GM18507 (cell line): ENCODE results near the gene MSL1.

Experiments
- DNase-seq: peaks from one replicate; pipeline ENCODE4 v3.0.0; 2011; ENCODE audit warnings: low read depth; ENCODE audit not compliant: insufficient read length; ENCODE audit errors: extremely low spot score
- FAIRE-seq: peaks from 2 replicates; lab custom pipeline; 2011; peaks lifted over from hg19 to GRCh38; lab: Jason Lieb, UNC

MSL1 gene

DNA sequence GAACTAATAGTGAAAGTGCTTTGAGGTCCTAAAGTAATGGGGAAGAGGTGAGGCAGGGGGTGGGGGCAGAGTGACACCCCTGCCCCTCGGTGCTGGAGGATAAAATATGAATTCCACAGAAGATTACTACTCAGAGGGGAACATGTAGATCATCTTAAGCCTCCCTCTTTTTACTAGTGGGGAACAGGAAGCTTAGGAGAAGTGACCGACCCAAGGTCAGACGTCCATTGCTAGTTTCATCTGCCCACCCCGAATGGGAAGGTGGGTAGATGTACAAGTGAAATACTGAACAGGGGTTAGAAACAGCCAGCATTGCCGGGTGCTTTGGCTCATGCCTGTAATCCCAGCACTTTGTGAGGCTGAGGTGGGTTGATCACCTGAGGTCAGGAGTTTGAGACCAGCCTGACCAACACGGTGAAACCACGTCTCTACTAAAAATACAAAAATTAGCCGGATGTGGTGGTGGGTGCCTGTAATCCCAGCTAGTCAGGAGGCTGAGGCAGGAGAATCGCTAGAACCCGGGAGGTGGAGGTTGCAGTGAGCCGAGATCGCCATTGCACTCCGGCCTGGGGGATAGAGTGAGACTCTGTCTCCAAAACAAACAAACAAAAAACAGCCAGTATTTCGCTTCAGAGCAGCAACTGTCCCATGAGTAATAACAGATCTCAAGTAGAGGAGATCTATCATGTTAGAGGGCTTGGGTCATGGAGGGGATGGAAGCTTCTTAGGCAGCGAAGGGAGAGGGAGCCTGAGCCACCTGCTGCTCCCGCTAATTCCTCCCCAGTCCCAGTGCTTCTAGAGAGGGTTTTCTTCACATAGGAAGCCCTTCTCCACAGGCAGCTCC is 20.2 kb upstream of the MSL1 start:
- DNase-seq (no peak), FAIRE-seq (no peak)

DNA sequence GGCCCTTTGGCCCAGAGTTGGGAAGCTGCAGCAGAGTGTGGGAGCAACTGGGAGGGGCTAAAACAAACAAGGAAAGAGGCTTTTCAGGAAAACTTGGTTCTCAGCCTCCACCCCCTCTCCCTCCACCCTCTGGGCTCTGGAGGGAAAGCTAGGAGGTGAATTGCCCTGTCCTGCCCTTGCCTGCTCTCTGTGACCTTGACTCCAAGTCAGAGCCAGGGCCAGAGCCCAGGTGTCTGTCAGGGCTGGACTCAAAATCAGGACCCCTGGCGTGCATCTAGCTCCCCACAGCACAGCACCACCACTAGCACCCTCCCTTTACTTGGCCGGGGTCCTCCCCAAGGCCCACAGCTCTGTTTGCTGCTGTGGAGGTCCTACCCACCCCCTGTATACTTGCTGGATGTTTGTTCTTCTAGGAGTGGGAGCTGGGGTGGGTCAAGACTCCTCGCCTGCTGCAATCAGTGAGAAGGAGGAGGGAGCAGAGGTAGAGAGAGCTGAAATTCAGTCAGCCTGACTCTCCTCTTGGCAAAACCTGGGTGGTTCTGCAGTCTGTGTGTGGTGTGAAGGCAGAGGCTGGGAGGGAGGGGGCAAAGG is 18.6 kb upstream of the MSL1 start:
- DNase-seq (no peak), FAIRE-seq (no peak)

DNA sequence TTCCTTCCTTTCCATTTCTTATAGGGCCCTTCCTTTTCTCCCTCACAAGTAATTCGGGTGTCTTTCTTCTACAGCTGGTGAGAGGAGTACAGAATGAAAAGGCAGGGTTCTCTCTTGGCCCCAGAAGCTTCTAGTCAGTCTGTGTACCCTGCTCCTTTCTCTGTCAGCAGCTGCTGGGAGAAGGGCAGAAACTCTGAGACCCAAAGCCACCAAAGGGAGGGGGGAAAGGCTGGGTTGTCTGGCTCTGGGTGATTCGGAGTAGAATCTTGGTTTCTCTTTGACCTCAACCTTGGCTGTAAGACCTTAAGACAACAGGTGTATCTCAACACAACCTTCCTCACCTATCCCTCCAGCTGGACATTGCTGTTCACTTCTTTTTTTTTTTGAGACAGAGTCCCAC is 18.1 kb upstream of the MSL1 start:
- no peak for FAIRE-seq
- no peak for DNase-seq

DNA sequence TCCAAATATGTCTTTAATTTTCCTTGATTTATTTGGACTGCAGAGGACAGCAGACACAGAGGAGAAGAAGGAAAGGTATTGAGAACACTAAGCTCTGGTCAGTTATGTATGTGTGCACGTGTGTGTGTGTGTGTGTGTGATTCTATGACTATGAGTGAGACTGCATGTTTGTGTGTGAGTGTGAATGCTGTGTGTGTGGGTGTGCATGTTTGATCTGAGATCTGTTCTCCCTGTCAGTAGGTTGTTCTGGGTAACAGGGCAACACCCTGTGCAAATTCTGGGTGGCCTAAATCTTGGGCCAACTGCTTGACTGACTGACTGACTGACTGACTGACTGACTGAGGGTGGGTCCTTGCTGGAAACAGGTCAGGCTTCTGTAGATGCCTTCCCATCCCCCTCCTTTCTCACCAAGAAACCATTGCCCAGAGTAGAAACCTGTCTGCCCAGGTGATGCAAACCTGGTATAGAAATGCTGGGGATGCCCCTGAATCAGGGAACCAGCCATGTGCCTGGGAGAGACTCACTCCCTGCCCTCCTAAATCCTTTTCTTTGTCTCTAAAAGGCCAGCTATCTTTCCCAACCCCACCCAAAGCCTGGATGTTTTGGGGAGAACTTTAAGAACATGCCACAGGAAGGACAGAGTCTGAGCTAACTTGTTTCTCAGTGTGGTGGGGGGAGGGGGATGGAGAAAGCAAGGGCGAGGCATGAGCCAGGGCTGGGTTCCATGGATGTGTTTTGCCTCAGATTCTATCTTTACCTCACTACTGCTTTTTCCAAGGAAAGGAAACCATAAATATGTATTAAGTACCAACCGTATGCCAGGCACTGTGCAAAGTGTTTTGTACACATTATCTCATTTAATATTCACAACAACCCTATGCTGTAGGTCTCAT is 16.9 kb upstream of the MSL1 start:
- DNase-seq (no peak), FAIRE-seq (no peak)

DNA sequence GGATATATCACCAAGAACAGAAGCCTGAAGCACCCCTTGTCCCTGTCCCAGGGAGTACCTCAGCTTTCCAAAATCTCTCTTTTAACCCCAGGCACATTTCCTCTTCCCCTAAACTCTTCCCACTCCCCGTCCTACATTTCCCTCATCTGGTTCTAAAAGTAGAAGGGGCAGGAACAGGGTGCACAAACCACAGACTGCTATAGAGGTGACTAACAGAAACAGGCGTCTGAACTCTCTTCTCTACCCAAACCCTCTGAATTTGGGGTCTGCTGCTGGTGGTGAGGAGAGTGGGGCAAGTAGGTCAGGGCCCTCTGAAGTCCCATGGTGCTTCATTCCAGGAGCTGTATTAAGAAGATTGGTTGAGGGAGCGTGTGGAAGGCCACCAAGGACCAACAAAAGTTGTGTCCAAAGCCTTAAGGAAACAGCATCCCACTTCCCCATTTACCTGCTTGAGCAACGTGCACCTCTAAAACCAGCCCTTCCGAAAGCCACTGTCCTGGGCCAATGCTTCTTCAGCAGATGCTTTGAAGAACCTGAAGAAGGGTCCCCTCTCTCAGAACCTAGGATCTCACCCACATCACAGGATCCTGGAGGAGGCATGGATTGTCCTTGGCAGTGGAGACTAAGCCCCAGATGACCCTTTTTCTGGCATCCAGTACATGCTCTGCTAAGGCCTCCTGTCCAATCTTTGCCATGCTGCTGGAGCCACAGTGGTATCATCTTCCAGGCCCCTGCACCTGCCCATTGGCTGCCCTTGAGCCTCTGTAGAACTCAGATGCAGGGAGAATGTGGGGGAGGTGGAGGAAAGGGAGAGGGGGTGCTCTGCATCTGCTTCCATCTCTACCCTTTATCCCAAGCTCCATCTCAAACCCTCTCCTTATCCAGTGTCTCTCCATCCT is 15.7 kb upstream of the MSL1 start:
- DNase-seq (no peak), FAIRE-seq (no peak)

DNA sequence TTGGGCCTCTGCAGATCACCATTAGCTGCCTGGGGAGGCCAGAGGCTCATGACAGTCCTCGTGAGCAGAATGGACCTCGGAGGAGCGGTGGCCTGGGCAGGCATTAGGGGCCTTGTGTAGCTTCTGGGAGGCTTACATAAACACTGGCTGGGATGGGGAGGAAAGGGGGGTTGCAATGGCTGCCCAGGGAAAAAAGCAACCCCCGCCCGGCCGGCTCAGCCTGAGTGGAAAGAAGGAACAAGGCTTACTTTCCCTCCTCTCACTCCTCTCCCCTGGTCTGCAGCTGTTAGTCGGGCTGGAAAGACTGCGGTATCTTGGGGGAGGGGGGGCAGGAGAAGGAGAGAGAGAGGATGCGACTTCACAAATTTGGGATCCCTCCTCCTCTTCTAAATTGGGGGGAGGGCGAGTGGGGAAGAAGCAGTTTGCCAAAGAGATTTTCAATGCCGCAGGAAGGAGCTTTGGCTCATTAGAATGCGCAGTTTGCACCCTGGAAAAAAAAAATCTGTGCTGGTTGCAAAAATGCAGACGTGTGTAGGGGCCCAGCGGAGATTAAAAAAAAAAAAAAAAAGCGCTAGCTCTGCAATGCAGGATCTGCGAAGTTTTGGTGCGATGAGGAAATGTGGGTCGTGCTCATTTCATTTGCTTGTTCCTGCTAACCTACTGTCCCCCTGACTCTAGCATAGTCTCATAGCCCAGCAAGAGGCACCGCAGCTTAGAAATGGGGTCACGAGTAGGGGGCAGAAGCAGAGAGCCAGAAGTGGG is 14.8 kb upstream of the MSL1 start:
- FAIRE-seq (no peak), DNase-seq (no peak)

DNA sequence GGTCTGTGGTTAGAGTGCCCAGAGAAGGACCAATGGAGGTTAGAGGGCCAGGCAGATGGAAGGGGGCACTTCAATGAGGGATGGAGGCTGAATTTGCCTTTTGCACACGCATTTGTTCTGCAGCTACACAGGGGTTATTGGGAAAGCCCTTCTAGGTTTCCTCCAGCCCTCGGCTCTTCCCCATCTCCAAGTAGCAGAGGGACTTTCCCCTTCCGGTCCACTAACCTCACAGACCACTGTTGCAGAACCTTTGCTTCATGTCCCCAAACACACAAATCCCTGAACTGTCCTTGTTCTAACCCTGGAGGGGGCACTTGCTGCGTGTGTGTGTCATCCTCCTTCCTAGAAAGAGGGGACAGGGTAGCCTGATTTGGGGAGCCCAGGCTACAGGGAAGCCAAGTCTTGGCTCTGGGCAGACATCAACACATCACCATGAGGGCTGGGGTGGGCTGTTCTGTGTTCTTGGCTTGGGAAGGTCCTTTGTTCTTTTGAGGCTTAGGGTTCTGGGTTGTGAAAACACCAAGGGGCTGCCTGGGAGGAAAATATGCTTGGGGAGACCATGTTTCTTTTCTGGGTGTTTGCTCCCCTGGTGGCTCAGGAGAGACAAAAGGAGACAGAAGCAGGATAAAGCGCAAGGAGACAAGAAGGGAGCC is 14.1 kb upstream of the MSL1 start:
- FAIRE-seq (peak; percentile 41), DNase-seq (no peak)

DNA sequence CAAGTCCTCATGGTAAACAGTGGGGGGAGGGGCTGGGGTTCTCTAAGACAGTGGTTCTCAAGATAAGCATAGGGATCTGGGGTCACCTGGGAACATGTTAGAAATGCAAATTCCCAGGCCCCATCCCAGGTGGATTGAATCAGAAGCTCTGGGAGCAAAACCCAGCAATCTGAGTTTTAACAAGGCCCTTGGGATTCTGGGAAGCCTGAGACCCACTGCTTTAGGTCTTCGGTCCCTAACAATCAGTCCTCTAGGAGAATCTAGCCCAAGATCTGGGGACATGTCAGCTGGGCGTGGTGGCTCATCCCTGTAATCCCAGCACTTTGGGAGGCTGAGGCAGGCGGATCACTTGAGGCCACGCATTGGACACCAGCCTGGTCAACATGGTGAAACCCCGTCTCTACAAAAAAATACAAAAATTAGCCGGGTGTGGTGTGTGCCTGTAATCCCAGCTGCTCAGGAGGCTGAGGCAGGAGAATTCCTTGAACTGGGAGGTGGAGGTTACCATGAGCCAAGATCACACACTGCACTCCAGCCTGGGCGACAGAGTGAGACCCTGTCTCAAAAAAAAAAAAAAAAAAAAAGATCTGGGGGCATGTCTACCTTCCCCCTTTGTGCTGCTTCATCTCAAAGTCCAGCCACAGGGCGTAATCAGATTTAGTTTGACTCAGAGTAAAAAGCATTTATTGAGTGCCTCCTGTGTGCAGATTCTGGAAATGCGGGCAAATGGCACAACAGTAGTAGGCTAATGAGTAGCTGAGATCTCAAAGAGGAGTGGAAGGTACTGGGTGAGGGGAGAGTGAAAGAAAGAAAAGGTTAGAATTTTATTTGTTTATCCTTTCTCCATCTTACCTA is 12.6 kb upstream of the MSL1 start:
- FAIRE-seq (no peak), DNase-seq (no peak)

DNA sequence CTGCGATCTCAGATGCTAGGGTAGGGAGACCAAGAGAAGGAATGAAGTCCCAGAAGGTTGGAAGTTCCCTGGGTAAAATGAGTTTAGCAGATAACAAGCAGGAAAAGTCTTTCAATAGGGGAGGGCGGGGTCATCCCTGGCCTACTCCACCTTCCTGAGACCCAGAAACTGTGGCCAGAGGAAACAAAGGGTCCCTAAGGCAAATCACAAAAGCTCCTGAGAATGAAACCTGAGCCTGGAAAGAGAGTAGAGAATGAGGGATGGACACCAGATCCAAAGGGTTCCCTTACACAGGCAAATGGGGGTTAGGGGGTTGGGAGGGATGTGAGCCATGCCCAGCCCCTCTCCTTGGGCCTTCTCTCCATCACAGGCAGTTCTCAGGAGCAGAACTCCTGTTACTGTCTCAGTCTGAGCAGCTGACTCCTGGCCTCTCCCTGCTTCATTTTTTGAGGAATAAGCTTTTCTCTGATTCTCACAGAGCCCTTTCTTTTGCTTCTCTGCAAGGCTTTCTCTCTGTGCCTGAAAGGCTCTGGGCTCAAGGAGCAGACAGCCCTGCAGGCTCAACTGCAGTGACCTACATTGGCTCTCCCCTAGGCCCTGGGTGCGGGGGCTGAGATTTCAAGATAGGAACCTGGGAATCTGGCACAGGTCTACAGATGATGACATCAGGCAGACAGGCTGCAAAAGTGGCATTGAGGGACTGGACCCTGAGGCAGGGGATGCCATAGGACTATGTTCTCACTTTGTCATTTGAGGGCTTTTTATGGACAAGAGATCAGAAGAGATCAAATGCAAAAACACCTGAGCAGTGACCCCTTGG is 11.5 kb upstream of the MSL1 start:
- FAIRE-seq: no peak
- DNase-seq: no peak

DNA sequence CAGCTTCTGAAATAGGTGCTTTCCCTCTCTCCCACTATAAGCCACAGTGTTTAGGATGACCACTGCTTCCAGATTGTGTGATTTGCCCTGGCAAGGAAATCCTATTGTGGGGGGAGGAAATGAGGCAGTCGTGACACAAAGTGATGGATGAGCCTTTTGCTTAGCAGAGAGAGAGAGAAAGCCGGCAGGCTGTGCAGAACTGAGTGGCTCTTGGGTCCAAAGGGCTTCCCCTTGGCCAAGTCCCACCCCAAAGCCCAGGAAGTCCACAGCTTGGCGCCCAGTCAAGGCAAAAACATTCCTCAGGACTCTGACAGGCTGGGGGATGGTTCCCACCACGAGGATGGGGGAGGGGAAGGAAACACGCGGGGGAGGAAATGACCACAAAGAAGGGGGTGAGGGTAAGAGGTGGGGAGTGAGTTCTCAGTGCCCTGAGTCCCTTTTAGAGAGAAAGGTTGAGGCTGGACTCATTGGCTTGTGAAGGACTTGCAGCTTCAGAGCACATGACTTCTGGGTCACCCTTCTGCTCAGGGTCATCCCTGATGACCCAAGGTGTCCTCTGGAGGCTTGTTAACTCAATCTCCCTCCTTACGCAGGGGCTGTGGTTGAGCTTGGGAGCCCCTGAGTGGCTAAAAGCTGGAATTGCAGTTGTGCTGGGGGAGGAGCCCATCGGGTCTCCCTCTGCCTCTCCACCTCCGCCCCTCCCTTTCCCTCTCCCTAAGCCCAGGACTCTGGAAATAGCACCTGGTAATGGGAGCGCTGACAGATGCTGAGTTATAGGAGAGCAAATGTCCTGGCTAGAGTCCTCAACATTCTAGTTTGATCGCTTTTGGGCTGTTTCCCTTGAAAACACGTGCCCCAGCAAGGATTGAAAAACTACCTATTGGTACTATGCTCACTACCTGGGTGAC is 10.3 kb upstream of the MSL1 start:
- DNase-seq: peak; percentile 54
- peak; percentile 81 for FAIRE-seq

DNA sequence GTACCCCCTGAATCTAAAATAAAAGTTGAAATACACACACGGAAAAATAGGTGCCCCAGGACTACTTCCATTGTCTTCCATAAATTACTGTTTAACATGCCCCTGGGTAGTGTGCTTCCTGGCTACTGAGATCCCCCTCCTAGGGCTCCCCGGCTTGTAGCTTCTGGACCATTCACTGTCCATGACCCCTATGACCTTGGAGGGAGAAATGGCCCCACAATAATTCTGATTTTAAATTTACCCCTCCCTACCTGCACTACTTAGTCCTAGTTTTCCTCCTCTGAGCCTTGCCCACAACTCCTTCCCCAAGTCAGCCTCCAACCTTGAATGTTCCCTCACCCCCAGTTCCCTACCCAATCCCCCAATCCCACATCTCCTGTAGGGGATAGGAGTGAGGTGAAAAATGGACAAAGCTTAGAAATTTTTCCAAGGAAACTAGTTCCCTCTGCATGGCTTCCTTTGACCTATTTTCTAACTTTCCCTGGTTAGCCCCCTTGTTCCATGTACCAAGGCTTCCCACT is 9.5 kb upstream of the MSL1 start:
- DNase-seq (no peak), FAIRE-seq (no peak)

DNA sequence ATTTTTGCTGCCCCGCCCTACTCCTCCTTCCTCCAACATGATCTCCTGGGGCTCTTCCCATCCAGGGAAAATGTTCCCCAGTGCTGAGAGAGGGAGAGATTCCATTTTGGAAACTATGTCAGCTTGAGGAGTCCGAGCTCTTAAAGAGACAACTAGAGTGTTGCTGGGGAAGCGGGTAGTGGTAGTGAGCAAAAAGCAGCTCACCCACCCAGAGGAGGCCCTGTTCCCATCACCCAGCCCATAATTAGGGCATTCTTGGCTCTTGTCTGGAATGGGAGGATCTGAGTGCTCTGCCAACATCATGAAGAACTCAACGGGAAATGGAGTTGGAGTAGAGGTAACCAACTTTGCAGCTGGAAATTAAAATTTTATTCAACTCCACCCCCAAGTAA is 9.1 kb upstream of the MSL1 start:
- FAIRE-seq (no peak), DNase-seq (no peak)

DNA sequence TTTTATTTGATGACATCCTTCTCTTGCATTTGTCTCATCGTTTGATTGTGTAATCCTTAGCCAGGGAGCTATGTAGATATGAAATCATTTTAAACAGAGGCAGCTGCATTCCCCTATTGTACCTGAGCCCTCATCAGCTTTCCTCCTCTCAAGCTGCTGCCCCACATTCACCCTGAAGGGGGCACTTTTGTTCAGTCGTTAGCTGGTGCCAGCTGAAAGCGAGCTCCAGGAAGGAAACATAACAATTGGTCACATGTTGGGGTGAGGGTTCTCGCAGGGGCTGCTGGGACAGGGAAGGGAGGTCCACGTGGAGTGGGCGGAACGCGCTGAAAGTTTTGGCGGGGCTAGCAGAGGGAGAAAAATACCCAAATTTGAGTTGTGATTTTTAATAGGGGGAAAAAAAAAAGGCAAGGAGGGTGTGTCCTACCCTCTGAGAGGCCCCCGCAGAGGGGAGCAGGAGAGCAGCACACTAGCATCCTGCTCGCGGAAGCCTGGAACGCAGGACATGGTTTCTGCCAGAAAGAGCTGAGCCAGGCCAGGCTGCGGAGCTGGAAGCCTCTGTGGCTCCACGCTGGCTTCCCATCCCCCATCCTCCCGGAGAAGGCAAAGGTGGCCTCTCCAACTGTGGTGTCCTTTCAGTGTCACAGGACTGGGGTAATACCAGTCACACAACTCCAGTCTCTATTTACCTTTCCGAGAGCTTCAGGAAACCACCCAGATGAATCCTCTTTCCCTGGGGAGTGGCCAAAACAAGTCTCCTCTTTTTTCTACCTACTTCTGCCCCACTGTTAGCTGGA is 8.5 kb upstream of the MSL1 start:
- peak; percentile 95 for FAIRE-seq
- DNase-seq: peak; percentile 91

DNA sequence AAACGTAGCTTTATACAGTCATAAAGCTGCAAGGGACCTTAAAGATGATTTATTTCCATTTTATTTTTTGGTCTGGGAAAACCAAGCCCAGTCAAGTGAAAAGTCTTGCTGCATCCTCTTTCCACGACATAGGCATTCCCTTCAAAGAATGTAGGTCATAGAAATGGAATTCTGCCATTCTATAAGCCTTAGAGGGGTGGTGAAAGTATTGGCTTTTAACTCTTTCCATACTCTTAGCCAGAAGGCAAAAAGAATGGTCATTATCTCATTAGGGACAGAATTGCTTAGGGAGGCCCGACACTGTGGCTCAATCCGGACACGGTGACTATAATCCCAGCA is 7.9 kb upstream of the MSL1 start:
- FAIRE-seq: no peak
- no peak for DNase-seq

DNA sequence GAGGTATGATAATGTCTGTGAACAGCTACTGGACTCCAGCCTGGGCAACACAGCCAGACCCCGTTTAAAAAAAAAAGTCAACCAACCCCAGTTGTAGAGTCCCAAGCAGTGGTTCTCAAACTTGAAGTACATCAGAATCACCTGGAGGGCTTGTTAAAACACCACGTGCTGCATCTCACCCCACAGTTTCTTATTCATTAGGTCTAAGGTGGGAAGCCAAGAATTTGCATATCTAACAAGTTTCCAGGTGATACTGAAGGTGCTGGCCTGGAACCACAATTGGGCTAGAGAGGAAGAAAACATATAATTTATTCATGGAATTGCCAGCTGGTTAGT is 6.7 kb upstream of the MSL1 start:
- FAIRE-seq (no peak), DNase-seq (no peak)
